GM18507 (cell line): ENCODE measurements around the gene RXFP4.
A peak's percentile ranks its signal among the peaks of the same experiment; 100 is the strongest.
"Not testable (repeated sequence)": the region's sequence is repeated elsewhere in the genome, so short reads cannot be mapped to it uniquely, and the experiment has no call there.

Experiments
- DNase-seq: peaks from one replicate; pipeline ENCODE4 v3.0.0; 2011; ENCODE audit warnings: low read depth; ENCODE audit not compliant: insufficient read length; ENCODE audit errors: extremely low spot score
- FAIRE-seq: peaks from 2 replicates; lab custom pipeline; 2011; peaks lifted over from hg19 to GRCh38; lab: Jason Lieb, UNC

RXFP4 gene

DNA sequence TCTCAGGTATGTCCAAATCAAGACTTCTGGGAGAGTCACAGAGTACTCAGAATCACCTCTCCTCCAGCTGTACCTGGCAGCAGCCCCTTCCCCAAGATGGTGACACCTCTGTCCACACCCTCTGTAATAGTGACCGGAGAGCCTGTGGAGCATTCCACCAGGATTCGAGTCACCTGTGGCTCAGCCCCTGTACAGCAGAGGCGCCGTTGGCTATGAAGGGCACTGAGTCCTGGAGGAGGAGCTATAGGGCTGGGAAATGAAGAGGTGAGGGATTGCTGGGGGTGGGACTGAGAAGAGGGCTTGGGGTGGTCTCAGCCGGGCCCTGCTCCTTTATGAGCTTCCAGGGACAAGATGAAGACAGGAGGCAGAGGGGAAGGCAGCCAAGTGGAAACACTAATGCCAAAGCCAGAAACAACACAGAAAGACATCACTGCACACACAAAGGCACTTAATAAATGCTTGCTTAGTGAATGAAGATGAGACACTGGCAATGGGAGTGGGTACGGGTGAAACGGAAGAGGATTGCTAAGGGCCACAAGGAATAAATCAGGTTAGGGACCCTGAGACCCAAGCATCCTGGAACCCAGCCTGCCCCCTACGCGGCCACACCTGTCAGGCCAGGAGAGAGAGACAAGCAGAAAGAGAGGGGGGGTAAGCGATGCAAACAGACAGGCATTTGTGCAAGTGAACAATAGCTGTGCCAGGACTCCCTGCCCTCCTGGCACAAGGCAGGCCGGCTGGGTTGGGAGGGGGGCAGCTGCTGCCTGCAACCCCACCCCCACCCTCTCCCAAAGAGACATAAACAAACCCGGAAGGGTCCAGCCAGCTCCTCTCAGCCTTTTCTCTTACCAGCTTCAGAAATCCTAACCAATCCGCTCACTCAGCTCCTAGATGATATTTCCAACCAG is 33.0 kb downstream of the RXFP4 start:
- DNase-seq (no peak), FAIRE-seq (no peak)

GRCh38 chr1:155975375-155976061 is 34.1 kb downstream of the RXFP4 start:
- no peak for DNase-seq
- FAIRE-seq, result no peak

GRCh38 chr1:155976062-155976912 is 34.8 kb downstream of the RXFP4 start:
- FAIRE-seq (peak; percentile 63), DNase-seq (no peak)

DNA sequence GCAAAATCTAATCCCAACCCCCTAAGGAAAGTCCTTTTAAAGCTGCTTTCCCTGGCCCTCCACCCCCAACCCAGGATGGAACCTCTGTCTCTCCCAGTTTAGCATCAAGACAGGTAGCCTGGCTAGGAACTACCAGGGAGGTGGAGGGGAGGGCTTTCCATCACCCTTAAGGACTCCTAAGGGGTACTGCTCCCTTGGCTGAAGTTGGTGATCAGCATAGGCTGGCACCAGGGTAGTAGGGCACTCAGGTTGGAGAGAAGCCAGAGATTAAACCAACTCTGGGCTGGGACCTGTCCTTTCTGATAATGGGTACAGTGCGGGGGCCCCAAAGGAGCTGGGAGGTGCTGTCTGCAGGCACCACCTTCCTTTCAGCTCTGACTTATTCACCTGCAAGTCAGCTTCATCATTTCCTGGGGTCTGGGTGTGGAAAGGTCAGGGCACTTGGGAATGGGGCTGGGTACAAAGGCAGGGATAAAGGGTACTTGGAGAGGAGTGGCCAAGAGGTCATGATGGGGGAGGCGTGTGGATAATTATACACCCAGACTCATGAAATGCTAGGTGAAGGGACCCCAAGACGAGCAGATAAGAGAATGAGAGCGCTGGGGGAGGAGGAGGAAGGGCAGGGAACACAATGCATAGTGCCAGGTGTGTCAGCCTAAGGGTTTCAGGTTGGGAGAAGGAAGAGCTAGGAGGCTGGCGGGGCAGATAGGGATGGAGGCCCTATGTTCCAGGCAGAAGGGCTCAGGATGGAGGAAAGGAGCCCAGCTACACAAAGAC is 35.7 kb downstream of the RXFP4 start:
- no peak for DNase-seq
- no peak for FAIRE-seq

GRCh38 chr1:155977690-155978324 is 36.4 kb downstream of the RXFP4 start:
- DNase-seq (no peak), FAIRE-seq (no peak)

GRCh38 chr1:155978325-155978972 is 37.0 kb downstream of the RXFP4 start, which contains the start of gene ARHGEF2:
Gene ARHGEF2 (minus strand): TSS chr1:155978547. CDS start chr1:155978427, 120 bp downstream.
- FAIRE-seq, result peak; percentile 70
- DNase-seq, result peak; percentile 88

- FAIRE-seq, result peak; percentile 67
- DNase-seq, result no peak
Measured at GRCh38 chr1:155978973-155979429, 37.6 kb downstream of the RXFP4 start.

GRCh38 chr1:155979597-155980343 is 38.3 kb downstream of the RXFP4 start:
- DNase-seq, result no peak
- peak; percentile 67 for FAIRE-seq

GRCh38 chr1:155981266-155982088 is 40.0 kb downstream of the RXFP4 start:
- DNase-seq, result no peak
- peak; percentile 88 for FAIRE-seq

- DNase-seq (no peak), FAIRE-seq (no peak)
Measured at GRCh38 chr1:155982106-155982505, 40.7 kb downstream of the RXFP4 start.

DNA sequence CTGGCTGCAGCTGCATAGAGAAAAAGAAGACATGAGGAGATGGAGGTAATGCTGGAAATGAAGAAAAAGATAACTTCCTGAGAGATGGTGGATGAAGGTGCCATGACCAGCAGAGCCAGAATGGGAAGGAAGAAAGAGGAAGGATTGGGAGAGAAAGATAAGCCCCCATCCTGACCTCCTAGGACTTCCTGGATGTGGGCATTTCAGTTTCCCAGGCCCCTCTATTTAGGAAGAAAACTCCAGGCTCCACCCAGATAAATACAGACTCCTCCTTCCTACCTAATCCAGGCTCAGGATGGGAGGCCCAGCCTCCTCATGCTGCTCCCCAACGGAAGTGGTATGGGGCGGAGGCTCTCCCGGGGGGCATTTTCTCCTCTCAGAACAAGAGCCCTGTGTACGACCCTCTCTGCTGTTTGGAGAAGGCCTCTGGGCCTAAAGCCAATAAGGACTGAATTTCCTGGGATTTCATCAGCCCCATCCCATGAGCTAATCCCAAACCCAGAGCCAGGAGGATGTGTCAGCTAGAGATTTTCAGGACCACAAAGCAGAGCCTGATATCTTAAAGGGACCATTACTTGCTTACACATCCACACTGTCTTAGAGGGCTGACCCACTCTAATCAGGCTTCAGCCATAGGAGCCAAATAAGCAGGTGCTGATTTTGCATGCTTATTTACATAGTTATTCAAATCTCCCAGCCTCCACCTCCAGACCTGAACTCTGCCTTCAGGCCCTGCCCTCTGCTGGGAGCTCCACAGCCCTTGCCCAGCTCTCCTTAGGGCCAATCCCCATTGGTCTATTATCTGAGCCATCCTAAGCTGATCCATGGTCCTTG is 42.0 kb downstream of the RXFP4 start:
- no peak for FAIRE-seq
- no peak for DNase-seq

DNA sequence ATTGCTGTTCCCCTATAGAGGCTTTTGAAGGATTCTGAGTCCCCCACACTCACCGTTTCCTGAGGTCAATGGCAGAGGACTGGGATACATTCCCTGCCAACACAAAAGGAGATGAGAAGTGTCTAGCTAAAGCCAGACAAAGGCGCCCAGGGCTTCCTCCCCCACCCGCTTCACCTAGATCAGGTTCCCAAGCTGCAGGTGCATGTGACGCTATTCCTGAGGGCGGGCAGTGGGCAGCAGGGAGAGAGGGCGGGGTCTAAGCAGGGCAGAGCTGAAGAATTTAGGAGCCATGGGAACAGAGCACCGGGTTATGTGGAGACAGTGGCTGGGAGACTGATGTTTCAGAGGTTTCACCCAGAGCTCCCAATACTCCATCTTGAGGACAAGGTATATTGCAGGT is 42.9 kb downstream of the RXFP4 start:
- no peak for DNase-seq
- no peak for FAIRE-seq

DNA sequence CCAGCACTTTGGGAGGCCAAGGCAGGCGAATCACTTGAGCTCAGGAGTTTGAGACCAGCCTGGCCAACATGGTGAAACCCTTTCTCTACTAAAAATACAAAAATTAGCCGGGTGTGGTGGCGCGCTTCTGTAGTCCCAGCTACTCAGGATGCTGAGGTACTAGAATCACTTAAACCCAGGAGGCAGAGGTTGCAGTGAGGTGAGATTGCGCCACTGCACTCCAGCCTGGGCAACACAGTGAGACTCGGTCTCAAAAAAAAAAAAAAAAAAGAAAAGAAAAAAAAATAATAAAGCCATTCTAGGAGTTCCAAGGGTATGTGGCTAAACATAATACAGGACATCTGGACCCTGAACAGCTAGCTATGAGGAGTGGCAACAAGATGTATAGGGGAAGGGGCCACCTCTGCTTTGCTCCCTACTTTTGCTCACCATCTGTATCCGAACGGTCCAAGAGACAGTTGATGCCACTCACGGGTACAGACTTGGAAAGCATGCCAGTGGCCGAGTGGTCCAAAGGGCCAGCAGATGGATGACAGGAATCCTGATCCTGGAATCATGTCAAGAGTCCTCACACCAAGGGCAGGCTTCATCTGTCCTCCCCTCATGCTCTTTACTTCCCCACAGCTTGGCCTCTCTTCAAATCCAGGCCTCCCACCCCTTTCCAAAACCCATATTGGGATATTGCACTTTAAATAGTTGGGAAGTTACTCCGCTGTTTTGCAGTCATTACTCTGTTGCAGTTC is 43.6 kb downstream of the RXFP4 start:
- not testable (repeated sequence) for DNase-seq, FAIRE-seq

DNA sequence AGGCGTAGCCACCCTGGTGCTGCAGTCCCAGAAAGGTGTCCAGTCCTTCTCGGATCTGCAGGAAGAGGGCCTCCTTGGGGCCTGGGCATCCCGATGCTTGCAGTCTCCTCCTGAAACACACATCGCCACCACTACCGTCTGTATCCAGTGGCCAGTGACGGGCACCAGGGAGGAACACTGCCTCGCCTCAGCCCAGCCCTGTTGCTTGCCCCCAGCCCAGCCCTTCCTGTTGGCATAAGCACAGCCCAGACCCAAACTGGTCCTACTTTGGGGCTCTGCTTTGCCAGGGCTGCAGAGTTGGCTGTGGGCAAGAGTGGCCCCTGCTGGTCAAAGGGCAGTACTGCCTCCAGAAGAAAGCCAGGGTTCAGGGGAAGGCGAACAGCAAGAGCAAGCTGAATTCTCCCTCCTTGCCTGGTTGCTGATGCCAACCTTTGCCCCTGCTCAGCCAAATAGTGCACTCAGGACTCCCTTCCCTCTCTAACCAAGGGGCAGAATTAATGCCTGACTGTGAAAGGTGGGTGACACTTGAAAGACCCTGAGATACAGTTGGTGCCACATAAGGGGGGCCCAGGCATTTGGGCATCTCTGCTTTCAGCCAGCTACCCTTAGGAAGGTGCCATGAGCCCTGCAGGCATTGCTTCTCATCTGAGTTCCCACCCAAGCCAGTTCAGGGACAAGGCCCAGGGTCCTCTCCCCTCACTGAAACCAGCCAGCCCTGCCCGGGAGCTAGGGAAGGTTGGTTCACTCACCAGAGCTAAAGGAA is 48.0 kb downstream of the RXFP4 start:
- FAIRE-seq (peak; percentile 92), DNase-seq (peak; percentile 76)
